Measurements from ENCODE around the gene LBH. TPM values are rescaled to one million over a fixed set of nuclear protein-coding genes. Genes with fewer than 3 reads are reported as not detected.

Gene LBH
- total and polyA plus RNA-seq, 2 donors (not counting 3 experiments of a cell fraction or from before 2014, with no cell fraction given): 5.3 to 5.5 TPM

GRCh38 chr2:30234180-30234971 is 3.0 kb downstream of the LBH start:
- FAIRE-seq (peak; percentile 53), DNase-seq (ENCODE audit: low read depth, low spot score) (peak; percentile 14)
- H4K20me1 ChIP-seq (replicated peaks; ENCODE audit: control insufficient read depth, extremely low read depth, insufficient read depth, low read length): no peaks in the 10 kb centered on the region
- no TSS peak for BruUV-seq (replicated peaks)
- H3K4me1 ChIP-seq (ENCODE audit: control insufficient read depth, extremely low read depth, insufficient read depth, low read length): peaks cover 9% of the 10 kb centered on the region
- dilution Hi-C loops (cut with MboI; ENCODE audit: extremely low pct_ligation_motif_present, low sequenced_read_pairs) (no loop called here), intact Hi-C loops (cut with micrococcal nuclease) (loop anchor here (5.0 kb wide), 3 partner anchors 38 to 87 kb away; partner anchors contain the start of gene YPEL5)
- no peak overlapping the region for H3K27ac ChIP-seq (ENCODE audit: insufficient read depth, low read depth, low read length)
- H3K4me3 ChIP-seq (replicated peaks in 1 of 3; ENCODE audit: insufficient read depth in 1 of 3, low read depth in 1 of 3, low read length in 3 of 3): no peak overlapping the region
- POLR2A ChIA-PET: no interaction called here
- H3K36me3 ChIP-seq (ENCODE audit: control insufficient read depth in 2 of 2, extremely low read depth in 1 of 2, insufficient read depth in 2 of 2, low read length in 2 of 2): no peaks in the 10 kb centered on the region
- CTCF ChIA-PET: interaction anchor here (1.0 to 1.3 kb wide), 3 partner anchors 9 to 477 kb away, joined by 3 to 10 read pairs (median 3); no protein-coding TSS in a partner anchor
- no peak overlapping the region for H3K4me2 ChIP-seq (ENCODE audit: insufficient read depth, low read length)
- no peaks in the 10 kb centered on the region for H3K9me1 ChIP-seq (replicated peaks; ENCODE audit: control insufficient read depth, extremely low read depth, insufficient read depth, low read length)
- TF ChIP-seq POLR2AphosphoS5 (IDR thresholded peaks at IDR 0.05; ENCODE audit: insufficient read depth, low read depth, low read length) (no peak), CTCF (IDR thresholded peaks at IDR 0.05; ENCODE audit: extremely low read depth in 1 of 2, insufficient read depth in 1 of 2, low read depth in 1 of 2, low read length in 2 of 2) (no peak), EZH2 (IDR thresholded peaks at IDR 0.05; ENCODE audit: borderline replicate concordance, low read depth, low read length, severe bottlenecking) (no peak), FOS (IDR thresholded peaks at IDR 0.05; ENCODE audit: borderline replicate concordance, insufficient read depth, low read length) (no peak), MYC (IDR thresholded peaks at IDR 0.05; ENCODE audit: low read depth, low read length) (no peak), MAX (IDR thresholded peaks at IDR 0.05; ENCODE audit: insufficient read depth, insufficient read length) (no peak), JUN (IDR thresholded peaks at IDR 0.05; ENCODE audit: borderline replicate concordance, insufficient read depth, insufficient read length, low read depth) (no peak), GATA2 (IDR thresholded peaks at IDR 0.05; ENCODE audit: insufficient read depth, insufficient read length, low read depth, low read length) (no peak), POLR2A (IDR thresholded peaks at IDR 0.05; ENCODE audit: low read depth, low read length) (no peak)
- no peaks in the 10 kb centered on the region for H3K9me3 ChIP-seq (replicated peaks; ENCODE audit: control insufficient read depth, insufficient read depth, low read length)
- no peak overlapping the region for H3K9ac ChIP-seq (replicated peaks; ENCODE audit: extremely low read depth, insufficient read depth, low read length)
- no peaks in the 10 kb centered on the region for H3K79me2 ChIP-seq (ENCODE audit: control insufficient read depth, insufficient read depth, low read length)
- H3K27me3 ChIP-seq (ENCODE audit: control insufficient read depth in 2 of 2, insufficient read depth in 2 of 2, low read length in 2 of 2): peaks cover 21 to 22% of the 10 kb centered on the region in 2 experiments
- H2AFZ ChIP-seq (ENCODE audit: low read depth, low read length): no peak overlapping the region

Measured in endothelial cell of umbilical vein (primary cell).